Peyer's patch (tissue), 4 donors: ENCODE data around the gene SH3TC2. TPM values are rescaled to one million over a fixed set of nuclear protein-coding genes. Genes with fewer than 3 reads are reported as not detected.

ENCODE experiments used
- DNase-seq, 3 donors: peaks; one replicate each; pipeline ENCODE4 v3.0.0-alpha.2; 2017 to 2019
- H3K27ac ChIP-seq, 4 donors: fragments of 200-600 bp; sonication (generic); one replicate each; pipeline ENCODE4 v1.5.1; 2016 to 2019
- H3K27me3 ChIP-seq, 2 donors: fragments of 200-600 bp; sonication (generic); one replicate each; pipeline ENCODE4 v1.5.1; 2019
- H3K36me3 ChIP-seq, 3 donors: fragments of 200-600 bp; sonication (generic); one replicate each; pipeline ENCODE4 v1.5.1; 2016 to 2019
- H3K4me1 ChIP-seq, 4 donors: fragments of 200-600 bp; sonication (generic); one replicate each; pipeline ENCODE4 v1.5.1; 2016 to 2019
- H3K4me3 ChIP-seq, 4 donors: fragments of 200-600 bp; sonication (generic); 1 replicate in 3 of 4; 2 replicates in 1 of 4; pipeline ENCODE4 v1.5.1; 2016 to 2019; ENCODE audit warnings: mild to moderate bottlenecking in 1 of 4
- H3K9me3 ChIP-seq, 4 donors: fragments of 200-600 bp; sonication (generic); one replicate each; pipeline ENCODE4 v1.5.1; 2016 to 2019; ENCODE audit warnings: mild to moderate bottlenecking in 1 of 4
- POLR2A ChIP-seq, 2 donors: fragments of 450-650 bp; IDR thresholded peaks; one replicate each; pipeline ENCODE4 v1.5.1; 2017; ENCODE audit warnings: antibody characterized with exemption in 2 of 2, mild to moderate bottlenecking in 2 of 2, moderate library complexity in 2 of 2
- total RNA-seq, 4 donors: library from RNA; depleted of rRNA; stranded (reverse); fragments of >200 nt; gene quantifications; one replicate each; pipeline ENCODE4 v1.1.0, GENCODE V29; 2016
- TF ChIP-seq, protein P1 (sequence below), 6 experiments: fragments of 450-650 bp in 4 of 6; fragments of 200-600 bp in 2 of 6; sonication (generic) in 1 of 6; IDR thresholded peaks; one replicate each; pipeline ENCODE4 v1.5.1; 2017 to 2019; ENCODE audit warnings: antibody characterized with exemption in 6 of 6, mild to moderate bottlenecking in 3 of 6, moderate library complexity in 1 of 6

SH3TC2 gene
- total RNA-seq, 4 donors from 2014 or later: 0.57 to 1.3 (median 0.76) TPM

DNA sequence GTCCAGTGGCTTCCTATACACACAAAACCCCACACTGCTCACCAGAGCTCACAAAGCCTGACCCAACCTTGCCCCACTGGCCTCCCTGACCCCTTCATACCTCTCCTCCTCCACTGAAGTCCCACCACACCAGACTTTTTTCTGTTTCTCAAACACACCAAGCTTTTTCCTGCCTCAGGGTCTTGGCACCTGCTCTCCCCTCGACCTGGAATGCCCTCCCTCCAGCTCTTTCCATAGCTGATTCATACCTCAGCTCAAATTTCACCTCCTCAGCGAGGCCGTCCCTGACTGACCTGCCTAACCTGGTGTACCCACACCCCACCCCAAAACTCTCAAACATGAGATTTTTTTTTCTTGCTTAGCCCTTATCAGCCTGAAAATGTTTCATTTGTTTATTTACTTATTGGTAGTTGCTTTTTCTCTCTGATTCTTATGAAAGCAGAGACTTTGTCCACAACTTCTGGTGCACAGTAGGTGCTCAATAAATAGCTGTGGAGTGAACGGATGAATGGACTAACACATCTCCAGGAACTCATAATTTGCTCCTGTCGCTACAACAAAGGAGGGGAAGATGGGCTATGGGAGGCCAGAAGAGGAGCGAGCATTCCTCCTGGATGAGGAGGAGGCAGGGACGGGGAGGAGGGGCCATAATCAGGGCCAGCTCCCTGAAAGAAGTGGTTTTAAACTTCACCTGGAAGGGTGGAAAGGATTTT is 84.3 kb downstream of the SH3TC2 start:
- no peak for DNase-seq
- TF ChIP-seq POLR2A (IDR thresholded peaks at IDR 0.05): no peak
- TF ChIP-seq, protein P1, sequence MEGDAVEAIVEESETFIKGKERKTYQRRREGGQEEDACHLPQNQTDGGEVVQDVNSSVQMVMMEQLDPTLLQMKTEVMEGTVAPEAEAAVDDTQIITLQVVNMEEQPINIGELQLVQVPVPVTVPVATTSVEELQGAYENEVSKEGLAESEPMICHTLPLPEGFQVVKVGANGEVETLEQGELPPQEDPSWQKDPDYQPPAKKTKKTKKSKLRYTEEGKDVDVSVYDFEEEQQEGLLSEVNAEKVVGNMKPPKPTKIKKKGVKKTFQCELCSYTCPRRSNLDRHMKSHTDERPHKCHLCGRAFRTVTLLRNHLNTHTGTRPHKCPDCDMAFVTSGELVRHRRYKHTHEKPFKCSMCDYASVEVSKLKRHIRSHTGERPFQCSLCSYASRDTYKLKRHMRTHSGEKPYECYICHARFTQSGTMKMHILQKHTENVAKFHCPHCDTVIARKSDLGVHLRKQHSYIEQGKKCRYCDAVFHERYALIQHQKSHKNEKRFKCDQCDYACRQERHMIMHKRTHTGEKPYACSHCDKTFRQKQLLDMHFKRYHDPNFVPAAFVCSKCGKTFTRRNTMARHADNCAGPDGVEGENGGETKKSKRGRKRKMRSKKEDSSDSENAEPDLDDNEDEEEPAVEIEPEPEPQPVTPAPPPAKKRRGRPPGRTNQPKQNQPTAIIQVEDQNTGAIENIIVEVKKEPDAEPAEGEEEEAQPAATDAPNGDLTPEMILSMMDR (IDR thresholded peaks at IDR 0.05): no peak
- no peaks in the 10 kb centered on the region for H3K36me3 ChIP-seq
- H3K9me3 ChIP-seq: no peaks in the 10 kb centered on the region
- no peaks in the 10 kb centered on the region for H3K27me3 ChIP-seq
- no peak overlapping the region for H3K4me3 ChIP-seq
- no peaks in the 10 kb centered on the region for H3K4me1 ChIP-seq
- no peak overlapping the region for H3K27ac ChIP-seq

DNA sequence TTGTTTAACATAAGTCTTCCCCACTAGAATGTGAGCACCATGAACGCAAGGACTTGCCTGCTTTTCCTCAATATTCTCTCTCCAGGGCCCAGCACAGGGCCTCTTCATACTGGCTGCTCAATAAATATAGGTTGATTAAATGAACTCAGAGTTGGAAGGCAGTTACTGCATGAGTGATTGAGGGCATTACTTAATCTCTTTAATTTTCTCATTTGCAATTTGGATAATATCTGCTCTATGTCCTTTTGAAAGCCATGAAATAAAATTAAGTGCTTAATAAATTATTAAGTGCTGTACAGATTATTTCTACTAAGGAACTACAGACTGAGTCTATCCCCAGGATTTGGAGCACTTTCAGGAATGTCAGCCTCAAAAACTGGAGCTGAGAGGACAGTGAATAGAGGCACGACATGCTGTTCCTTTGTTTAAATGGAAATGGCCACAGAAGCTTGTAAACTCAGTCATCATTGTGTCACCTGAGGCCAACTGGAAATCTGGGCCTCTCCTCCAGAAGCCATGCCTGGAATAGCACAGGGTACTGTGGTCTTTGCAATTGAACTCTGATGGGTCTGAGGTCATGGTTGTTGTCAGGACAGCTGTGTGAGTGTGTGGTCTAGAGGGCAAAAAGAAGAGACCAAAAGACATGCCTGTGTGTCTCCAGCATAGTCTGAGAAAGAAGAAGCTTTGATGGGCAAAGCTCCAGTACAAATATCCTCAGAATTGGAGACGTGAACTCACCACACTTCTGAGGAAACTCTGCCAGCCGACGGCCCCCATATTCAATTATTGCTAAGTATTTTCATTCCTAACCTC is 86.1 kb downstream of the SH3TC2 start:
- H3K27me3 ChIP-seq: no peaks in the 10 kb centered on the region
- H3K9me3 ChIP-seq: no peaks in the 10 kb centered on the region
- H3K4me3 ChIP-seq: no peak overlapping the region
- TF ChIP-seq, protein P1 (IDR thresholded peaks at IDR 0.05): no peak
- TF ChIP-seq POLR2A (IDR thresholded peaks at IDR 0.05): no peak
- H3K36me3 ChIP-seq: no peaks in the 10 kb centered on the region
- H3K27ac ChIP-seq: no peak overlapping the region
- DNase-seq: no peak
- no peaks in the 10 kb centered on the region for H3K4me1 ChIP-seq

DNA sequence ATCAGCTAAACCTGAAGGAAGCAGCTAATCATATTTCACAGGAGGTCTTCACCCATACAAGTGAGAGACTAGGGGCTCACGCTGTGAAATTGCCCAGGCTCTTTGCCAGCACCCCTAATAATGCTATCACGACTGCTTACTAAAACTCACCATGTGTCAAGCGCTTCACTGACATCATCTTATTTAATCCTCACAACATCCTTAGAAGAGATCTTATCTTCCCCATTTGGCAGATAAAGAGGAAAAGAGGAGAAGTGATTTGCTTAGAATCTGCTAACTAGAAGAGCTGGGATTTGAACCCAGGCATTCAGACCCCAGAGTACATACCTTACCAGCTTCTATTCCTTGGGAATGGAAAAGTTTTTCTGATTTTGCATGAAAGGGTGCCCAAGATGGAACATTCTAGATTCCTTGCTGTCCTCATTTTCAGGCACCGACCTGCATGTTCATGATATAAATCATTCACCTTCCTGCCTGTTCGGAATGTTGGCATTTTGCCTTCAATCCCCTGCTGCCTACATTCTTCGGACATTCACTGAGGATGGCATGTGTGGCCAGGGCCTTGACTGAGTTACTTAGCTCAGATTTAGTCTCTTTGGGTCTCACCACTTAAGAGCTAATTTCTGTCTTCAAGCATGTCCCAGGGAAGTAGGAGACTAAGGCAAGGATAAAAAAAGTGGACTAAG is 88.1 kb downstream of the SH3TC2 start:
- Histone ChIP-seq H3K27ac (no peak overlapping the region), H3K4me1 (peaks cover 0 to 5% (median 0%) of the 10 kb centered on the region in 4 donors), H3K4me3 (no peak overlapping the region), H3K27me3 (no peaks in the 10 kb centered on the region), H3K9me3 (no peaks in the 10 kb centered on the region), H3K36me3 (no peaks in the 10 kb centered on the region)
- DNase-seq: no peak
- TF ChIP-seq, protein P1 (IDR thresholded peaks at IDR 0.05): no peak

DNA sequence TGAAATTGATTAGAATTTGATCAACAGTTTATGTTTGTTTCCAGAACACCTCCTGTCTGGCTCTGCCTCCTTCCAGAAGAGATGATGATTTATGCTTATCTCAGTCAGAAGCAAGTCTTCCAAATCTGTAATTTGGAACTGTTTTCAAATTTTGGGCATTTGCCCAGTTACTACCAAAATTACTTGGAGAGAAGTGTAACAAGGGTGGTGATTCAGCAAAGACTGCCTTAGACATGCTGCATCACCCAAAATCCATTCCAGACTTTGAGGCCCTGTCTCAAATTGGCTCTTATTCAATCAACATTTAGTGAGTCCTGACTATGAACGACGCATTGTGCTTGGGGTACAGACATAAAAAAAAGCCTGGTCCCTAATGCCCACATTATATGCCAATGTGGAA is 89.4 kb downstream of the SH3TC2 start:
- Histone ChIP-seq H3K27ac (no peak overlapping the region), H3K27me3 (no peaks in the 10 kb centered on the region), H3K4me1 (peaks cover 0 to 5% (median 0%) of the 10 kb centered on the region in 4 donors), H3K4me3 (no peak overlapping the region), H3K36me3 (no peaks in the 10 kb centered on the region), H3K9me3 (no peaks in the 10 kb centered on the region)
- no peak for TF ChIP-seq POLR2A (IDR thresholded peaks at IDR 0.05)
- TF ChIP-seq, protein P1 (IDR thresholded peaks at IDR 0.05): no peak
- no peak for DNase-seq

DNA sequence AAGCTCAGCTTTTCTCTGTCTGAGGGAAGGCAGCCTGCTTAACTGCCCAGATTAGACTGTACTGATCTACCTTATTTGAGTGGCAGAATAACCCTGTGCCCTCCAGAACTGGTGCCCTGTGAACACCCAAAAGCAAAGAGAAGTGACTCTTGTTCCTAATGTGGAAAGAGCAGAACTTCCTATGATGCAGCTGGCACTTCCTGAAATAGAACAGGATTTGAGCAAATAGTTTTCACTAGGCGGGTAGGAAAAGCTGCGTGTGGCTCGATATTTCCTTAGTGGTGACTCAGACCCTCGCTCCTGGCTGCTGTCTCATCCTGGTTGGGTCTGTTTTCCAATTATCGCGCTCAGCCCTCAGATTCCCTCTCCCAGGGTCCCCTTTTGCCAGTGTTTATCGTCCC is 89.9 kb downstream of the SH3TC2 start:
- H3K36me3 ChIP-seq: no peaks in the 10 kb centered on the region
- no peaks in the 10 kb centered on the region for H3K9me3 ChIP-seq
- no peak overlapping the region for H3K4me3 ChIP-seq
- DNase-seq: no peak
- peaks cover 0 to 5% (median 0%) of the 10 kb centered on the region in 4 donors for H3K4me1 ChIP-seq
- TF ChIP-seq, protein P1 (IDR thresholded peaks at IDR 0.05): no peak
- no peak for TF ChIP-seq POLR2A (IDR thresholded peaks at IDR 0.05)
- peak overlapping the region in 2 of 4 donors; percentile 31 to 35 for H3K27ac ChIP-seq
- H3K27me3 ChIP-seq: no peaks in the 10 kb centered on the region
